GM12875 (cell line): ENCODE data around the gene SMARCA4.
"Not testable (repeated sequence)": the region's sequence is repeated elsewhere in the genome, so short reads cannot be mapped to it uniquely, and the experiment has no call there.

Experiments used
- H3K4me3 ChIP-seq: one replicate; pipeline ENCODE4 v1.5.1; 2011; ENCODE audit warnings: low read depth, low read length, control low read depth
- TF ChIP-seq, protein P1 (sequence below): IDR thresholded peaks from 2 replicates; pipeline ENCODE4 v1.5.1; 2011; ENCODE audit warnings: low read depth, mild to moderate bottlenecking, control low read depth, inconsistent platforms, low read length, moderate library complexity, borderline replicate concordance; ENCODE audit not compliant: insufficient read depth

SMARCA4 gene

GRCh38 chr19:11101057-11101456 is 140.2 kb downstream of the SMARCA4 start:
- H3K4me3 ChIP-seq = no peak overlapping the region

GRCh38 chr19:11102944-11103343 is 142.1 kb downstream of the SMARCA4 start:
- TF ChIP-seq, protein P1, sequence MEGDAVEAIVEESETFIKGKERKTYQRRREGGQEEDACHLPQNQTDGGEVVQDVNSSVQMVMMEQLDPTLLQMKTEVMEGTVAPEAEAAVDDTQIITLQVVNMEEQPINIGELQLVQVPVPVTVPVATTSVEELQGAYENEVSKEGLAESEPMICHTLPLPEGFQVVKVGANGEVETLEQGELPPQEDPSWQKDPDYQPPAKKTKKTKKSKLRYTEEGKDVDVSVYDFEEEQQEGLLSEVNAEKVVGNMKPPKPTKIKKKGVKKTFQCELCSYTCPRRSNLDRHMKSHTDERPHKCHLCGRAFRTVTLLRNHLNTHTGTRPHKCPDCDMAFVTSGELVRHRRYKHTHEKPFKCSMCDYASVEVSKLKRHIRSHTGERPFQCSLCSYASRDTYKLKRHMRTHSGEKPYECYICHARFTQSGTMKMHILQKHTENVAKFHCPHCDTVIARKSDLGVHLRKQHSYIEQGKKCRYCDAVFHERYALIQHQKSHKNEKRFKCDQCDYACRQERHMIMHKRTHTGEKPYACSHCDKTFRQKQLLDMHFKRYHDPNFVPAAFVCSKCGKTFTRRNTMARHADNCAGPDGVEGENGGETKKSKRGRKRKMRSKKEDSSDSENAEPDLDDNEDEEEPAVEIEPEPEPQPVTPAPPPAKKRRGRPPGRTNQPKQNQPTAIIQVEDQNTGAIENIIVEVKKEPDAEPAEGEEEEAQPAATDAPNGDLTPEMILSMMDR = no peak
- no peak overlapping the region for H3K4me3 ChIP-seq

More at GRCh38 chr19:11101057-11101456, 140.2 kb downstream of the SMARCA4 start:
- TF ChIP-seq, protein P1 = no peak

DNA sequence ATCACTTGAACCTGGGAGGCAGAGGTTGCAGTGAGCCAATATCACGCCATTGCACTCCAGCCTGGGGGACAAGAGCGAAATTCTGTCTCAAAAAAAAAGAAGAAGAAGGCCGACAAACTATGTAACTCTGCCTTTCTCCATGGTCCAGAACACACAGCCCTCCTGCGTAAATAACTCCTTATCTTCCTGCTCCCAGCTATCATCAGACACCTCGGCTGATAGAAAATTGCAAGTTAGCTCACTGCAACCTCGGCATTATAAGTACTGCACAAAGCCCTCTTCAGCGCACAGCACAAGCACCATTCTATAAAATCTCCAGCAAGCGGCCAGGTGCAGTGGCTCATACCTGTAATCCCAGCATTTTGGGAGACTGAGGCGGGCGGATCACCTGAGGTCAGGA is 142.8 kb downstream of the SMARCA4 start:
- not testable (repeated sequence) for H3K4me3 ChIP-seq

DNA sequence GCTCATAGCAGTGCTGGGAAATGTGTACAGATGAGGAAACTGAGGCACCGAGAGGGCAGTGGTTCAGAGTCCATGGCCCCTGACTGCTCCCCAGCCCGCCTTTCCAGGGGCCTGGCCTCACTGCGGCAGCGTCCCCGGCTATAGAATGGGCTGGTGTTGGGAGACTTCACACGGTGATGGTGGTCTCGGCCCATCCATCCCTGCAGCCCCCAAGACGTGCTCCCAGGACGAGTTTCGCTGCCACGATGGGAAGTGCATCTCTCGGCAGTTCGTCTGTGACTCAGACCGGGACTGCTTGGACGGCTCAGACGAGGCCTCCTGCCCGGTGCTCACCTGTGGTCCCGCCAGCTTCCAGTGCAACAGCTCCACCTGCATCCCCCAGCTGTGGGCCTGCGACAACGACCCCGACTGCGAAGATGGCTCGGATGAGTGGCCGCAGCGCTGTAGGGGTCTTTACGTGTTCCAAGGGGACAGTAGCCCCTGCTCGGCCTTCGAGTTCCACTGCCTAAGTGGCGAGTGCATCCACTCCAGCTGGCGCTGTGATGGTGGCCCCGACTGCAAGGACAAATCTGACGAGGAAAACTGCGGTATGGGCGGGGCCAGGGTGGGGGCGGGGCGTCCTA is 144.3 kb downstream of the SMARCA4 start:
- H3K4me3 ChIP-seq = no peak overlapping the region
- TF ChIP-seq, protein P1 = no peak

DNA sequence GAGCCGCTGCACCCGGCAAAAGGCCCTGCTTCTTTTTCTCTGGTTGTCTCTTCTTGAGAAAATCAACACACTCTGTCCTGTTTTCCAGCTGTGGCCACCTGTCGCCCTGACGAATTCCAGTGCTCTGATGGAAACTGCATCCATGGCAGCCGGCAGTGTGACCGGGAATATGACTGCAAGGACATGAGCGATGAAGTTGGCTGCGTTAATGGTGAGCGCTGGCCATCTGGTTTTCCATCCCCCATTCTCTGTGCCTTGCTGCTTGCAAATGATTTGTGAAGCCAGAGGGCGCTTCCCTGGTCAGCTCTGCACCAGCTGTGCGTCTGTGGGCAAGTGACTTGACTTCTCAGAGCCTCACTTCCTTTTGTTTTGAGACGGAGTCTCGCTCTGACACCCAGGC is 145.6 kb downstream of the SMARCA4 start:
- TF ChIP-seq, protein P1 = no peak
- H3K4me3 ChIP-seq = no peak overlapping the region

DNA sequence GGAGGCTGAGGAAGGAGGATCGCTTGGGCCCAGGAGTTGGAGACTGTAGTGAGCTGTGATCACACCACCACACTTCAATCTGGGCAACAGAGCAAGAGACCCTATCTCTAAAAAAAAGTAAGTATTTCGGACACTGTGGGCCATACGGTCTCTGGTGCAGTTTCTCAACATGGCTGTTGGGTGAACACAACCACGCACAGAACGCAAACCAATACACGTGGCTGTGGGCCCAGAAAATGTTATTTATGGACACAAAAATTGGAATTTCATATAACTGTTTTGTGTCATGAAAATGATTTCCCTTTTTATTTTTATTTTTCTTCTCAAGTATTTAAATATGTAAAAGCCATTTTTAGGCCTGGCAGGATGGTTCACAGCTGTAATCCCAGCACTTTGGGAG is 147.9 kb downstream of the SMARCA4 start:
- TF ChIP-seq, protein P1 = no peak
- no peak overlapping the region for H3K4me3 ChIP-seq

DNA sequence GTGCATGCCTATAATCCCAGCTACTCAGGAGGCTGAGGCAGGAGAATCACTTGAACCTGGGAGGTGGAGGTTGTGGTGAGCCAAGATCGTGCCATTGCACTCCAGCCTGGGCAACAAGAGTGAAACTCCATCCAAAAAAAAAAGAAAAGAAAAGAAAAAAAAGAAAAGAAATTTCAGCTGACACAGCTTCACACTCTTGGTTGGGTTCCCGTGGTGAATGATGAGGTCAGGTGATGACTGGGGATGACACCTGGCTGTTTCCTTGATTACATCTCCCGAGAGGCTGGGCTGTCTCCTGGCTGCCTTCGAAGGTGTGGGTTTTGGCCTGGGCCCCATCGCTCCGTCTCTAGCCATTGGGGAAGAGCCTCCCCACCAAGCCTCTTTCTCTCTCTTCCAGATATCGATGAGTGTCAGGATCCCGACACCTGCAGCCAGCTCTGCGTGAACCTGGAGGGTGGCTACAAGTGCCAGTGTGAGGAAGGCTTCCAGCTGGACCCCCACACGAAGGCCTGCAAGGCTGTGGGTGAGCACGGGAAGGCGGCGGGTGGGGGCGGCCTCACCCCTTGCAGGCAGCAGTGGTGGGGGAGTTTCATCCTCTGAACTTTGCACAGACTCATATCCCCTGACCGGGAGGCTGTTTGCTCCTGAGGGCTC is 150.4 kb downstream of the SMARCA4 start:
- TF ChIP-seq, protein P1 = no peak
- H3K4me3 ChIP-seq = no peak overlapping the region

- TF ChIP-seq, protein P1 = no peak
- no peak overlapping the region for H3K4me3 ChIP-seq
These were observed 150.9 kb downstream of the SMARCA4 start for GRCh38 chr19:11111771-11112144.
